Osteocyte (in vitro differentiated cells): ENCODE results near the gene GLCE. TPM values are rescaled to one million over a fixed set of nuclear protein-coding genes. Genes with fewer than 3 reads are reported as not detected.

Experiments
- DNase-seq: peaks from one replicate; pipeline ENCODE4 v3.0.0; 2021; ENCODE audit warnings: mixed read lengths; ENCODE audit not compliant: unreplicated experiment; ENCODE audit errors: extremely low spot score
- H3K27ac Mint-ChIP-seq: one replicate; pipeline ENCODE4 v1.8.0; 2021; ENCODE audit warnings: mild to moderate bottlenecking, mixed read lengths; ENCODE audit not compliant: unreplicated experiment
- H3K27me3 Mint-ChIP-seq: one replicate; pipeline ENCODE4 v1.8.0; 2021; ENCODE audit warnings: mixed read lengths; ENCODE audit not compliant: unreplicated experiment
- H3K36me3 Mint-ChIP-seq: one replicate; pipeline ENCODE4 v1.8.0; 2021; ENCODE audit warnings: mixed read lengths; ENCODE audit not compliant: unreplicated experiment
- H3K4me1 Mint-ChIP-seq: one replicate; pipeline ENCODE4 v1.8.0; 2021; ENCODE audit warnings: mixed read lengths; ENCODE audit not compliant: unreplicated experiment
- H3K4me3 Mint-ChIP-seq: one replicate; pipeline ENCODE4 v1.8.0; 2021; ENCODE audit warnings: mild to moderate bottlenecking, moderate library complexity, mixed read lengths; ENCODE audit not compliant: unreplicated experiment
- H3K9me3 Mint-ChIP-seq: one replicate; pipeline ENCODE4 v1.8.0; 2021; ENCODE audit warnings: mixed read lengths; ENCODE audit not compliant: unreplicated experiment
- total RNA-seq: library from RNA; stranded (reverse); gene quantifications from 2 replicates; pipeline ENCODE4 v1.2.1, GENCODE V29; 2021
- TF ChIP-seq, protein P1 (sequence below): fragments of 200-600 bp; sonication (generic); IDR thresholded peaks from 2 replicates; pipeline ENCODE4 v1.5.0; 2021; ENCODE audit warnings: antibody characterized with exemption, mild to moderate bottlenecking, moderate library complexity

The GLCE gene
- total RNA-seq, 1 donor from 2014 or later: 19.5 TPM

- H3K27ac Mint-ChIP-seq: no peak overlapping the region
- no peaks in the 10 kb centered on the region for H3K36me3 Mint-ChIP-seq
- no peaks in the 10 kb centered on the region for H3K27me3 Mint-ChIP-seq
- H3K9me3 Mint-ChIP-seq: no peaks in the 10 kb centered on the region
- H3K4me1 Mint-ChIP-seq: peaks cover 21% of the 10 kb centered on the region
- H3K4me3 Mint-ChIP-seq: no peak overlapping the region
- TF ChIP-seq, protein P1, sequence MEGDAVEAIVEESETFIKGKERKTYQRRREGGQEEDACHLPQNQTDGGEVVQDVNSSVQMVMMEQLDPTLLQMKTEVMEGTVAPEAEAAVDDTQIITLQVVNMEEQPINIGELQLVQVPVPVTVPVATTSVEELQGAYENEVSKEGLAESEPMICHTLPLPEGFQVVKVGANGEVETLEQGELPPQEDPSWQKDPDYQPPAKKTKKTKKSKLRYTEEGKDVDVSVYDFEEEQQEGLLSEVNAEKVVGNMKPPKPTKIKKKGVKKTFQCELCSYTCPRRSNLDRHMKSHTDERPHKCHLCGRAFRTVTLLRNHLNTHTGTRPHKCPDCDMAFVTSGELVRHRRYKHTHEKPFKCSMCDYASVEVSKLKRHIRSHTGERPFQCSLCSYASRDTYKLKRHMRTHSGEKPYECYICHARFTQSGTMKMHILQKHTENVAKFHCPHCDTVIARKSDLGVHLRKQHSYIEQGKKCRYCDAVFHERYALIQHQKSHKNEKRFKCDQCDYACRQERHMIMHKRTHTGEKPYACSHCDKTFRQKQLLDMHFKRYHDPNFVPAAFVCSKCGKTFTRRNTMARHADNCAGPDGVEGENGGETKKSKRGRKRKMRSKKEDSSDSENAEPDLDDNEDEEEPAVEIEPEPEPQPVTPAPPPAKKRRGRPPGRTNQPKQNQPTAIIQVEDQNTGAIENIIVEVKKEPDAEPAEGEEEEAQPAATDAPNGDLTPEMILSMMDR: no peak
- DNase-seq: no peak
Observed at GRCh38 chr15:69156736-69157381, 3.6 kb upstream of the GLCE start.

DNA sequence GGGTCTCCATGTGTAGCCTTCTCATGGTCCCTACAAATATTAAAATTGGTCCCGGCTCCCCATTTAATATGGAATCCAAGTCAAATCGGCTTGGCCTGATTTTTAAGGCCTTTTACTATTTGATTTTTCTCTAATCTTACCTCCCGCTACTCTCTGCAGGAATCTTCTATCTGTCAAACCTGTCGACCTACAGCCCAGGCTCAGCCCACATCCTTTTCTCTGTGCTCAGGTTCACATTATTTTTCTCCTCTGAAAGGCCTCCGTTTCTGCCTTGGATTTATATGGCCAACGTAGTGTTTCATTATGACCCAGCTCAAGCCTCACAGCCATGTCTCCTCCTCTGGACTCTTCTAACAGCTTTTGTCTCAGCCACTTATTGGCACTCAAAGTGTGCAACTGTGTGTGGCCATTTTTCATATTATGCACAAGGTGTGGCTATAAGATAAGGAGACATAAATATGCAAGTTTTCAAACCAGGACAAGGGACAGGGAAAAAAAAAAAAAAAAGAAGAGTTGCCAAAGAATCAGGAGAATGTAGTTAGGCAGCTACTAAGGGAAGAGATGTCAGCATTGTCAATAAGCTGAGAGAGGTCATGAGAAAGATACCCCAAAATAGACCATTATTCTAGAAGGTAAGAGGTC is 2.1 kb upstream of the GLCE start:
- Mint-ChIP-seq H3K4me3 (no peak overlapping the region), H3K27ac (no peak overlapping the region), H3K27me3 (no peaks in the 10 kb centered on the region)

DNA sequence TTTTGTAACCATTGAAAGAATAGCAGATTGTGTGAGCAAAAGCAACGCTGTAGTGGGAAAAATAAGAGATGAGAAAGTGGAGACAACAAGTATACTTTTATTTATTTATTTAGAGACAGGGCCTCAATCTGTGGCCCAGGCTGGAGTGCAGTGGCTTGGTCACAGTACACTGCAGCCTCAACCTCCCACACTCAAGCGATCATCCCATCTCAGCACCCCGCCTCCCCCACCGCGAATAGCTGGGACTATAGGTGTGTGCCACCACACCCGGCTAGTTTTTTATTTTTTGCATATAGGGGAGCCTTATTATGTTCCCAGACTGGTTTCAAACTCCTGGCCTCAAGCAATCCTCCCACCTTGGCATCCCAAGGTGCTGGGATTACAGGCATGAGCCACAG is 1.6 kb upstream of the GLCE start:
- Mint-ChIP-seq H3K36me3 (no peaks in the 10 kb centered on the region), H3K4me1 (peaks cover 27% of the 10 kb centered on the region), H3K27me3 (no peaks in the 10 kb centered on the region), H3K27ac (no peak overlapping the region), H3K4me3 (peak overlapping the region; percentile 12), H3K9me3 (no peaks in the 10 kb centered on the region)
- TF ChIP-seq, protein P1: no peak
- no peak for DNase-seq

More for the DNA sequence above, 2.1 kb upstream of the GLCE start:
- Mint-ChIP-seq H3K36me3 (no peaks in the 10 kb centered on the region), H3K9me3 (no peaks in the 10 kb centered on the region), H3K4me1 (peaks cover 27% of the 10 kb centered on the region)
- no peak for DNase-seq
- TF ChIP-seq, protein P1: no peak

- Mint-ChIP-seq H3K27ac (peak overlapping the region; percentile 65), H3K27me3 (no peaks in the 10 kb centered on the region), H3K4me3 (peak overlapping the region; percentile 97), H3K9me3 (no peaks in the 10 kb centered on the region), H3K4me1 (peaks cover 19% of the 10 kb centered on the region), H3K36me3 (no peaks in the 10 kb centered on the region)
- DNase-seq: no peak
- TF ChIP-seq, protein P1: no peak
Observed at GRCh38 chr15:69159805-69160140, 662 bp upstream of the GLCE start.

GRCh38 chr15:69161079-69161877 is 843 bp downstream of the GLCE start:
- peaks cover 15% of the 10 kb centered on the region for H3K4me1 Mint-ChIP-seq
- TF ChIP-seq, protein P1: peak; percentile 44
- H3K36me3 Mint-ChIP-seq: no peaks in the 10 kb centered on the region
- H3K27me3 Mint-ChIP-seq: no peaks in the 10 kb centered on the region
- H3K27ac Mint-ChIP-seq: peak overlapping the region; percentile 77
- H3K4me3 Mint-ChIP-seq: peak overlapping the region; percentile 97
- no peak for DNase-seq
- H3K9me3 Mint-ChIP-seq: no peaks in the 10 kb centered on the region
